Lung (tissue), 12 donors: ENCODE results near the gene SEM1. TPM values are rescaled to one million over a fixed set of nuclear protein-coding genes. Genes with fewer than 3 reads are reported as not detected.

ENCODE experiments used
- ATAC-seq: fragments of 200-7000 bp; cut with Tn5 transposase; one replicate; pipeline ENCODE4 v1.9.1; 2020; ENCODE audit warnings: moderate number of reproducible peaks; ENCODE audit not compliant: insufficient read depth, low FRiP score
- DNase-seq, 3 donors: peaks; one replicate each; pipeline ENCODE4 v3.0.0-alpha.2; 2013 to 2017
- H3K27ac ChIP-seq, 2 donors: one replicate each; pipeline ENCODE4 v1.5.1; 2013; ENCODE audit warnings: mild to moderate bottlenecking in 2 of 2, moderate library complexity in 2 of 2, control low read depth in 1 of 2, inconsistent platforms in 1 of 2, low read depth in 1 of 2, low read length in 1 of 2
- H3K27me3 ChIP-seq, 3 donors: one replicate each; pipeline ENCODE4 v1.5.1; 2013; ENCODE audit warnings: low read length in 2 of 3; ENCODE audit not compliant: control insufficient read depth in 3 of 3, insufficient read depth in 3 of 3
- H3K36me3 ChIP-seq, 4 donors: one replicate each; pipeline ENCODE4 v1.5.1; 2013; ENCODE audit warnings: low read length in 4 of 4, mild to moderate bottlenecking in 1 of 4, moderate library complexity in 1 of 4; ENCODE audit not compliant: control insufficient read depth in 4 of 4, insufficient read depth in 4 of 4
- H3K4me1 ChIP-seq, 5 donors: one replicate each; pipeline ENCODE4 v1.5.1; 2013; ENCODE audit warnings: low read length in 5 of 5, mild to moderate bottlenecking in 2 of 5, moderate library complexity in 1 of 5; ENCODE audit not compliant: control insufficient read depth in 5 of 5, insufficient read depth in 5 of 5
- H3K4me3 ChIP-seq: one replicate; pipeline ENCODE4 v1.5.1; 2013; ENCODE audit warnings: mild to moderate bottlenecking, control low read depth, moderate library complexity
- H3K9ac ChIP-seq, 2 donors: one replicate each; pipeline ENCODE4 v1.5.1; 2013; ENCODE audit warnings: low read length in 2 of 2, control low read depth in 1 of 2; ENCODE audit not compliant: insufficient read depth in 1 of 2
- H3K9me3 ChIP-seq, 4 donors: one replicate each; pipeline ENCODE4 v1.5.1; 2013; ENCODE audit warnings: low read length in 3 of 4, mild to moderate bottlenecking in 1 of 4, moderate library complexity in 1 of 4; ENCODE audit not compliant: control insufficient read depth in 4 of 4, insufficient read depth in 3 of 4
- WGBS, 2 donors: extraction: QIAGEN DNeasy Blood & Tissue Kit; methylation state at CpG; one replicate each; pipeline ENCODE4 v1.1.7; 2013; 5-methylcytosine and 5-hydroxymethylcytosine counted together
- polyA plus RNA-seq, 2 donors: library from polyadenylated mRNA; stranded (reverse); fragments of 200-250 nt; gene quantifications; one replicate each; pipeline ENCODE4 v1.2.1, GENCODE V29; 2013
- total RNA-seq, 2 donors: library from RNA; depleted of rRNA in 1 of 2; stranded (reverse); fragments of >200 nt in 1 of 2; gene quantifications; one replicate each; pipeline ENCODE4 v1.2.1, GENCODE V29; 2014 to 2021
- TF ChIP-seq, protein P1 (sequence below): IDR thresholded peaks from 2 replicates; pipeline ENCODE4 v1.5.1; 2012; ENCODE audit warnings: mild to moderate bottlenecking; ENCODE audit errors: control extremely low read depth, extremely low read depth
- donor health status: control.
- donor health status: control.
- donor health status: Bipolar disorder and iron deficiency.
- donor health status: healthy.
- donor health status: DM: yes; HTN: yes; CAD: no.

The SEM1 gene
- total and polyA plus RNA-seq, 4 donors, result 47.0 to 190 (median 64.0) TPM

GRCh38 chr7:96697822-96698221, 11.8 kb downstream of the SEM1 start:
- Histone ChIP-seq H3K27me3 (no peaks in the 10 kb centered on the region), H3K4me1 (peaks cover 0 to 12% (median 2%) of the 10 kb centered on the region in 5 donors), H3K9ac (no peak overlapping the region), H3K4me3 (no peak overlapping the region), H3K36me3 (peaks cover 3 to 6% (median 4%) of the 10 kb centered on the region in 4 donors), H3K27ac (no peak overlapping the region), H3K9me3 (no peaks in the 10 kb centered on the region)
- TF ChIP-seq, protein P1, sequence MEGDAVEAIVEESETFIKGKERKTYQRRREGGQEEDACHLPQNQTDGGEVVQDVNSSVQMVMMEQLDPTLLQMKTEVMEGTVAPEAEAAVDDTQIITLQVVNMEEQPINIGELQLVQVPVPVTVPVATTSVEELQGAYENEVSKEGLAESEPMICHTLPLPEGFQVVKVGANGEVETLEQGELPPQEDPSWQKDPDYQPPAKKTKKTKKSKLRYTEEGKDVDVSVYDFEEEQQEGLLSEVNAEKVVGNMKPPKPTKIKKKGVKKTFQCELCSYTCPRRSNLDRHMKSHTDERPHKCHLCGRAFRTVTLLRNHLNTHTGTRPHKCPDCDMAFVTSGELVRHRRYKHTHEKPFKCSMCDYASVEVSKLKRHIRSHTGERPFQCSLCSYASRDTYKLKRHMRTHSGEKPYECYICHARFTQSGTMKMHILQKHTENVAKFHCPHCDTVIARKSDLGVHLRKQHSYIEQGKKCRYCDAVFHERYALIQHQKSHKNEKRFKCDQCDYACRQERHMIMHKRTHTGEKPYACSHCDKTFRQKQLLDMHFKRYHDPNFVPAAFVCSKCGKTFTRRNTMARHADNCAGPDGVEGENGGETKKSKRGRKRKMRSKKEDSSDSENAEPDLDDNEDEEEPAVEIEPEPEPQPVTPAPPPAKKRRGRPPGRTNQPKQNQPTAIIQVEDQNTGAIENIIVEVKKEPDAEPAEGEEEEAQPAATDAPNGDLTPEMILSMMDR, result no peak
- no peak for ATAC-seq
- no peak for DNase-seq
- 89 to 93% methylated on average over 3 of the region's 3 CpGs for WGBS, 2 donors

DNA sequence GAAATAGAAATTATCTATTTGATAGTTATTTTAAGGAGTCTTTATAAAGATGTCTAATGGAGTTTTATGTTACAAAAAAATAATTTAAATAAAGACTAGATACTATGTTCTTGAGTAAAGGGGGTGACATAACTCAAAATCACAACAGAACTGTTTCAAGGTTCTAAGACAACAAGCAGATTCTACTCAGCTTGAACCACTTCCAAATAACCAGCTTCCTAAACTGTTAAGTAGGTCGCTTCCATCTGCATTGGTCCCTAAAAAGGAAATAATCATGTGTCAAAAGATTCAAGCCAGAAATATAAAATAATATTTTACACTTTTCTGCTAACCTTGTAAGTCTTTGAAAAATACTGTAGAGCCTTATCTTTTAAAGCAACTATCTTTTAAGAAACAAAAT, 14.1 kb downstream of the SEM1 start:
- no peak overlapping the region for H3K4me3 ChIP-seq
- DNase-seq (peak in 1 of 3 donors; percentile 23), ATAC-seq (no peak)
- WGBS, 2 donors, result 78 to 88% methylated on average over 1 of the region's 1 CpG
- no peaks in the 10 kb centered on the region for H3K27me3 ChIP-seq
- H3K9me3 ChIP-seq, result no peaks in the 10 kb centered on the region
- H3K27ac ChIP-seq, result no peak overlapping the region
- H3K4me1 ChIP-seq, result peaks cover 0 to 8% (median 0%) of the 10 kb centered on the region in 5 donors
- TF ChIP-seq, protein P1, result no peak
- peaks cover 1 to 15% (median 5%) of the 10 kb centered on the region in 4 donors for H3K36me3 ChIP-seq
- H3K9ac ChIP-seq, result no peak overlapping the region

- TF ChIP-seq, protein P1, result no peak
- no peak overlapping the region for H3K9ac ChIP-seq
- ATAC-seq (no peak), DNase-seq (no peak)
- H3K4me1 ChIP-seq, result peaks cover 0 to 6% (median 0%) of the 10 kb centered on the region in 5 donors
- no peak overlapping the region for H3K27ac ChIP-seq
- H3K36me3 ChIP-seq, result peaks cover 2 to 15% (median 5%) of the 10 kb centered on the region in 4 donors
- WGBS, 2 donors, result 89 to 90% methylated on average over 4 of the region's 4 CpGs
- no peak overlapping the region for H3K4me3 ChIP-seq
- no peaks in the 10 kb centered on the region for H3K27me3 ChIP-seq
- H3K9me3 ChIP-seq, result no peaks in the 10 kb centered on the region
These were observed 15.6 kb downstream of the SEM1 start for GRCh38 chr7:96694082-96694481.

GRCh38 chr7:96691702-96692101, 17.9 kb downstream of the SEM1 start:
- peaks cover 2 to 15% (median 4%) of the 10 kb centered on the region in 4 donors for H3K36me3 ChIP-seq
- H3K4me3 ChIP-seq, result no peak overlapping the region
- H3K4me1 ChIP-seq, result peaks cover 0 to 5% (median 0%) of the 10 kb centered on the region in 5 donors
- H3K9me3 ChIP-seq, result no peaks in the 10 kb centered on the region
- H3K9ac ChIP-seq, result no peak overlapping the region
- no peak for DNase-seq
- 98 to 99% methylated on average over 1 of the region's 1 CpG for WGBS, 2 donors
- TF ChIP-seq, protein P1, result no peak
- no peak for ATAC-seq
- H3K27ac ChIP-seq, result no peak overlapping the region
- no peaks in the 10 kb centered on the region for H3K27me3 ChIP-seq
